Measurements from ENCODE around the gene ITGB1. TPM values are rescaled to one million over a fixed set of nuclear protein-coding genes. Genes with fewer than 3 reads are reported as not detected.

ITGB1 gene
- polyA plus RNA-seq, 1 of the 3 experiments (the other 2 are of a cell fraction): 666 TPM

DNA sequence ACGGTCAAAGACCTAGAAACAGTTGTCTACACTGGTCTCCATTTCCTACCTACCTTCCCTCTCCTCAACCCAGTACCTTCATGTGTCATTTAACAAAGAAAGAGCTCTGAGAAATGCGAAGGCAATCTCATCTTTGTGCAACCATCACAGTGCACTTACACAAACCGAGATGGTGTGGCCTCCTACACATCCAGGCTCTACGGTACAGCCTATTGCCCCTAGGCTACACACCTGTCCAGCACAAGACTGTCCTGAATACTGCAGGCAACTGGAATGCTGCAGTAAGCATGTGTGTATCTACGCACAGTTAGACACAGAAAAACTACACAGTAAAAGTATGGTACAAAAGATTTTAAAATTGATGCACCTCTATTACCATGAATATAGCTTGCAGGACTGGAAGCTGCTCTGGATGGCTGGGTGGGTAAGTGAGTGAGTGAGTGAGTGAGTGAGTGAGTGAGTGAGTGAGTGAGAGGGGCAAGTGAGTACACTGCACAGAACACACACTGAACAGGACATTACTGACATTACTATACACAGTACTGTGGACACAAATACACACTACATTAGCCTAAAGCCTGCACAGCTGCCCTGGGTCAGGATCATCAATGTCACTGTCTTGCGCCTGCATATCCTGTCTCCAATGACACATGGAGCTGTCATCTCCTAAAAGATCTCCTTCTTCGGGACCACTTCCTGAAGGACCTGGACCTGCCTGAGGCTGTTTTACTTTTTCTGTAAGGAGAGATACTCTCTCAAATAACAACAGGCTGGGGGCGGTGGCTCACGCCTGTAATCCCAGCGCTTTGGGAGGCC lies 18.5 kb downstream of the ITGB1 start:
- peak overlapping the region in 1 of 2 experiments; percentile 81; a peak in 2 of 4 replicates for H3K27ac ChIP-seq (ENCODE audit: low read depth in 2 of 2, low read length in 1 of 2)
- peaks cover 100% of the 10 kb centered on the region for H3K79me2 ChIP-seq (ENCODE audit: insufficient read depth)
- DNase-seq: no peak
- peaks cover 14% of the 10 kb centered on the region for H3F3A ChIP-seq (replicated peaks; ENCODE audit: insufficient read depth)
- no peaks in the 10 kb centered on the region for H3K9me2 ChIP-seq
- no peaks in the 10 kb centered on the region for H3K27me3 ChIP-seq (ENCODE audit: insufficient read depth)
- no peak overlapping the region for H2AFZ ChIP-seq (ENCODE audit: low read depth)
- H3K4me1 ChIP-seq (ENCODE audit: control insufficient read depth in 1 of 2, insufficient read depth in 2 of 2, low read depth in 1 of 2, low read length in 1 of 2): peaks cover 21 to 38% of the 10 kb centered on the region in 2 experiments
- H3K9me3 ChIP-seq: no peaks in the 10 kb centered on the region
- H3K4me2 ChIP-seq: no peak overlapping the region
- H3K4me3 ChIP-seq (ENCODE audit: low read depth in 2 of 2, low read length in 1 of 2): no peak overlapping the region
- WGBS (ENCODE audit: low lambda C conversion rate): 74% methylated on average over 10 of the region's 10 CpGs
- TF ChIP-seq MXI1 (IDR thresholded peaks at IDR 0.05; ENCODE audit: low read depth, low read length) (no peak), JUND (IDR thresholded peaks at IDR 0.05) (no peak), CHD2 (IDR thresholded peaks at IDR 0.05; ENCODE audit: low read length, partially characterized antibody) (no peak), RCOR1 (IDR thresholded peaks at IDR 0.05; ENCODE audit: low read length) (no peak), EP300 (IDR thresholded peaks at IDR 0.05; ENCODE audit: borderline replicate concordance in 1 of 2, low read depth in 1 of 2, low read length in 1 of 2) (no peak), RAD21 (IDR thresholded peaks at IDR 0.05; ENCODE audit: low read length) (no peak), REST (IDR thresholded peaks at IDR 0.05; ENCODE audit: low read depth, low read length) (0 out of 2 replicates have a peak, but pooled peaks have one; percentile 43)
- CTCF ChIA-PET: interaction anchor here (1.0 kb wide), 1 partner anchor 30 kb away, joined by 3 read pairs; no protein-coding TSS in a partner anchor
- POLR2A ChIA-PET: interaction anchor here (1.2 kb wide), 1 partner anchor 18 kb away, joined by 4 read pairs; the partner anchor contains the start of gene ITGB1
- H3K36me3 ChIP-seq (replicated peaks in 1 of 2; ENCODE audit: control insufficient read depth in 1 of 2, insufficient read depth in 2 of 2, low read length in 1 of 2): peaks cover 11 to 31% of the 10 kb centered on the region in 2 experiments
- peaks cover 99% of the 10 kb centered on the region for H4K20me1 ChIP-seq (ENCODE audit: insufficient read depth)
- H3K9ac ChIP-seq: no peak overlapping the region

DNA sequence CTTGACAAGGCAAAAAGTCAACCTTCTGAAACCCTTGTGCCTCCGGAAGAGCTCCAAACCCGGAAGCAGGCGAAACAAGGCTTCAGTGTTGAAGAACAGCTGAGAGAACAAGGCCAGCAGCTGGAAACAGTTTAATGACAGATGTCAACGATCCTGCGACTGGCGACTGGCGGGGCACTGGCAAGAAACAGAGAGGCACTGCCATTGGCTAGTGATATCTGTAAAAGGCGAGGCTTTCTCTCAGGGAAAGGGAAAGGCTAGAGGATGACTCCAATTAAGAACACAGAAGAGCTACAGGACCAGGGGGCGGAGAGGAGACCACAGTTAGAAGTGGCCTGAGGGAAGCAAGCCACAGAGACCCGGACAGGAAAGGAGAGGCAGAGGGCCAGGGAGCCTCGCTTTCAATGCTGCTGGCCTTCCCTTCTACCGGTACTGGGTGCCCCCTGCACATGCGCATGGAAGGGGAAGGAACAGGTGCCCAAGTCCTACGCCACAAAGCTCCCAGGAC lies 19.4 kb downstream of the ITGB1 start:
- Histone ChIP-seq H2AFZ (ENCODE audit: low read depth) (no peak overlapping the region), H3K27me3 (ENCODE audit: insufficient read depth) (no peaks in the 10 kb centered on the region), H3K36me3 (replicated peaks in 1 of 2; ENCODE audit: control insufficient read depth in 1 of 2, insufficient read depth in 2 of 2, low read length in 1 of 2) (peaks cover 20 to 38% of the 10 kb centered on the region in 2 experiments), H4K20me1 (ENCODE audit: insufficient read depth) (peaks cover 98% of the 10 kb centered on the region), H3K9me2 (no peaks in the 10 kb centered on the region), H3K9ac (no peak overlapping the region), H3K4me3 (ENCODE audit: low read depth in 2 of 2, low read length in 1 of 2) (peak overlapping the region in 1 of 2 experiments; percentile 6; a peak in 1 of 4 replicates), H3K79me2 (ENCODE audit: insufficient read depth) (peaks cover 100% of the 10 kb centered on the region), H3K4me2 (peak overlapping the region; percentile 55), H3K27ac (ENCODE audit: low read depth in 2 of 2, low read length in 1 of 2) (peak overlapping the region; percentile 56 to 81; a peak in 3 of 4 replicates), H3F3A (replicated peaks; ENCODE audit: insufficient read depth) (peaks cover 17% of the 10 kb centered on the region), H3K4me1 (ENCODE audit: control insufficient read depth in 1 of 2, insufficient read depth in 2 of 2, low read depth in 1 of 2, low read length in 1 of 2) (peaks cover 21 to 30% of the 10 kb centered on the region in 2 experiments), H3K9me3 (no peaks in the 10 kb centered on the region)
- ChIA-PET POLR2A (interaction anchor here (0.8 to 1.4 kb wide), 3 partner anchors 16 to 42 kb away, joined by 4 to 7 read pairs (median 4); partner anchors contain the start of gene ITGB1), CTCF (interaction anchor here (1.0 to 1.2 kb wide), 3 partner anchors 10 to 29 kb away, joined by 3 read pairs; no protein-coding TSS in a partner anchor)
- peak; percentile 32; the same call in 1 of the 2 replicates for TF ChIP-seq NRF1 (IDR thresholded peaks at IDR 0.05; ENCODE audit: low read depth, low read length)
- no peak for TF ChIP-seq NFIC (IDR thresholded peaks at IDR 0.05; ENCODE audit: borderline replicate concordance)
- TF ChIP-seq ELF1 (IDR thresholded peaks at IDR 0.05): peak; percentile 50
- no peak for TF ChIP-seq JUND (IDR thresholded peaks at IDR 0.05)
- TF ChIP-seq TCF12 (IDR thresholded peaks at IDR 0.05): peak; percentile 13; the same call in 1 of the 2 replicates
- peak; percentile 64; the same call in 1 of the 2 replicates for TF ChIP-seq SIN3A (IDR thresholded peaks at IDR 0.05; ENCODE audit: borderline replicate concordance, low read depth, low read length)
- no peak for TF ChIP-seq TAF1 (IDR thresholded peaks at IDR 0.05; ENCODE audit: borderline replicate concordance, low read depth, low read length)
- TF ChIP-seq MXI1 (IDR thresholded peaks at IDR 0.05; ENCODE audit: low read depth, low read length): peak; percentile 71
- no peak for TF ChIP-seq RCOR1 (IDR thresholded peaks at IDR 0.05; ENCODE audit: low read length)
- no peak for TF ChIP-seq FOXM1 (IDR thresholded peaks at IDR 0.05; ENCODE audit: low read depth)
- WGBS (ENCODE audit: low lambda C conversion rate): 38% methylated on average over 12 of the region's 14 CpGs
- peak; percentile 70 for DNase-seq
